K562 treated with DMSO at 1 percent for 12 hours (cell line): ENCODE data around the gene CASP6. TPM values are rescaled to one million over a fixed set of nuclear protein-coding genes. Genes with fewer than 3 reads are reported as not detected.

Experiments
- total RNA-seq: library from RNA; unstranded; fragments of 300-600 nt; gene quantifications from 2 replicates; pipeline ENCODE4 v1.2.3, GENCODE V29; 2022; ENCODE audit not compliant: insufficient read depth

The CASP6 gene
- 23.9 and 42.3 TPM in 2 replicates for total RNA-seq

GRCh38 chr4:109702950-109703663 lies at the start of gene CASP6:
Gene CASP6 (minus strand): TSS chr4:109703445. CDS start chr4:109703395, 50 bp downstream.

GRCh38 chr4:109729718-109730618 lies 26.7 kb upstream of the CASP6 start, which contains the start of gene PLA2G12A:
Gene PLA2G12A (minus strand): TSS chr4:109730070. CDS start chr4:109729809, 261 bp downstream.

Other genes with a start within 250 kb of the CASP6 start
- gene MCUB, start 143.2 kb downstream of the CASP6 start, total RNA-seq = 6.0 and 19.9 TPM in 2 replicates
- gene PLA2G12A, start 26.6 kb upstream of the CASP6 start, total RNA-seq = 17.5 and 29.0 TPM in 2 replicates
- 1.0 and 2.1 TPM in 2 replicates for gene CFI, start 98.6 kb upstream of the CASP6 start, total RNA-seq
- 11.8 and 17.7 TPM in 2 replicates for gene GAR1, start 112.3 kb upstream of the CASP6 start, total RNA-seq
- not detected in 2 replicates for gene RRH, start 124.5 kb upstream of the CASP6 start, total RNA-seq
- not detected in 2 replicates for gene LRIT3, start 144.7 kb upstream of the CASP6 start, total RNA-seq
- 1.5 and 3.5 TPM in 2 replicates for gene EGF, start 209.4 kb upstream of the CASP6 start, total RNA-seq